NCI-H526 treated with DMSO at 0.1 percent for 48 hours (cell line): Measurements from ENCODE around the gene UTS2B.

ENCODE experiments used
- DNase-seq: peaks from one replicate; lab custom pipeline; 2025; lab: John Stamatoyannopoulos, UW

UTS2B gene, protein sequence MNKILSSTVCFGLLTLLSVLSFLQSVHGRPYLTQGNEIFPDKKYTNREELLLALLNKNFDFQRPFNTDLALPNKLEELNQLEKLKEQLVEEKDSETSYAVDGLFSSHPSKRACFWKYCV

DNA sequence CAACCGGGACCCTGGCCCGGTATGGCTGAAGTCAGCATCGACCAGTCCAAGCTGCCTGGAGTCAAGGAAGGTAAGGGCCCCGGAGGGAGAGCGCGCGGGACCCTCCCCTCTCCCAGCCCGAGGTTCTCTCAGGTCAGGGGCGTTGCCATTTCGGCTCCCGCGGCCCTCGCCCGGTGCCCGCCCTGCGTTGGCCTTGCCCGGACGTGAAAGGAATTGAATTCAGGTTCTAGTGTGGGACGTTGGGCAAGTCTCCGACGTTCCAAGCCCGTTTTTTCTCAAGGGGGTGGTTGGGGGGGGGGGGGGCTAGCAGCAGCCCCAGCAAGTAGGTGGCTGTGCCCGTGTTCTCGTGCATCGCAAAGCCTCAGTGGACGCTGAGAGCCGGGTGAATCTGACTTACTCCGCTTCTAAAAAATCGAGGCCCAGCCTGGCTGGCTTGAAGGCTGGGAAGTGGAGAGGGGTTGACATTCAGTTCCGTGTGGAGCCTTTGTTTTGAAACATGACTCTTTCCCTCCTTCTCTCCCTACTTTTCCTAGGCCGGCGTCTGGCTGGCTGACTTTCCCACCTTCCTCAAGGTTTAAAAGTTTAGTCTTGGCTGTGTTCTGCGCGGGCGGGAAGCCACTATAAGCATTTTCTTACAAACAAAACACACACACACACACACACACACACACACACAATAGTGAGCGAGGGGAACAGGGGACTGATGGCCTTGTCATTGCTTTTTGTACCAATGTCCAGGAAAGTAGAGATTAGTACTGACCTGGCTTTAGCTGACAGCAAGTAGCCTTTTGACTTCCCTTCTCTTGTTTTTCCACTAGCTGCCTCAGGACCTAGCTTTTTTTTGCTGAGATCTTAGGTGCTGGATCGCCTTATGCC lies at the start of gene UTS2B:
Gene UTS2B, minus strand, starts transcription at position 873 of the 876 bp plus-strand sequence. CDS start 48,337 bp downstream, outside the sequence.
- peak; percentile 46 for DNase-seq

- DNase-seq, result no peak
Observed at GRCh38 chr3:191380001-191380400, 49.7 kb upstream of the UTS2B start.

DNA sequence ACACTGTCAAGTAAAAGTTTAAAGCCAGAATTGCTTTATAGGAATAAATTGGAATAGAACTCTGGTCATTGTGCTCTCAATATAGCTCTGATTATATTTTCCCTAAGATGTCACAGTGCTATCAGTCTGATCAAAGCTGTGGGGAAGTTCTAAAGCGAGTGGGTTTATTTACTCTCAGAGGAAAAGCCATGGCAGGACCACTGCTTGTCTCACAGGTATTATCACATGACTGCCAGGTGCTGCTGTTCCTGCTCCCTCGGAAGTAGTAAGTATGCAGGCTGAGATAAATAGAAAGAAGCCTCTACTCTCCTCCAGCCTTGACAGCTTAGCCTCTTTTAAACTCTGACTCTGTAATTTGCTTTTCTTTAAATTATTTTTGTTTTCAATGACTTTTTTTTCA lies 49.1 kb upstream of the UTS2B start:
- DNase-seq, result no peak

DNA sequence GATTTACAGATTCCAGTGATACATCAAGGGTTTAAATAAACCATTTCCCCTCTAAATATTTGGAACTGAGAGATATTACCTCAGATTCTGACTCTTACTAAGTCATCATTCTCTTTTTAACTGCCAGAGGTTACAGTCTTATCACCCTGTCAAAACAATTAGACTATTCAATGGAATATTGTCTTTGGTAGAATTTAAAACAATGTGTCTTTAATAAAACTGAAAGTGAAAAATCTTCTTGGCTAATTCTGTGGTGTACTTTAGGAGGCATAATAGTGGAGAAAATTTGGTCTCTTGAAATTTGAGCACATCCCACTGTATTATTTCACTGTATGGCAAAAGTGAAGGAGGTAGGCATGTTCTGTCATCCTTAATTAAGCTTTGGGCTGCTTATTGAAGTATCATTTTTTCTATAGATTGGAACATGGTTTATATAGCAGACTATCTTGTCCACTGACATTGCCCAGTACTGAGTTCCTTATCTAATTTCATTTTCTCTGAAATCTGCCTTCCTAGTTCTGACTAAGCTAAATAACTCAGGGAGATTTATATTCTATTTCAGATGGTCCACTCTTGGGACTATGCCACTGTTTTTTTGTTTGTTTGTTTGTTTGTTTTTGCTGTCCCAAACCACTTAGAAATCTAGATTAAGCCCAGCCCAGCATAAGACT lies 48.0 kb upstream of the UTS2B start:
- DNase-seq, result no peak

- DNase-seq, result no peak
Observed at GRCh38 chr3:191376516-191377141, 46.3 kb upstream of the UTS2B start.

GRCh38 chr3:191373327-191373726 lies 43.0 kb upstream of the UTS2B start:
- DNase-seq, result no peak

DNA sequence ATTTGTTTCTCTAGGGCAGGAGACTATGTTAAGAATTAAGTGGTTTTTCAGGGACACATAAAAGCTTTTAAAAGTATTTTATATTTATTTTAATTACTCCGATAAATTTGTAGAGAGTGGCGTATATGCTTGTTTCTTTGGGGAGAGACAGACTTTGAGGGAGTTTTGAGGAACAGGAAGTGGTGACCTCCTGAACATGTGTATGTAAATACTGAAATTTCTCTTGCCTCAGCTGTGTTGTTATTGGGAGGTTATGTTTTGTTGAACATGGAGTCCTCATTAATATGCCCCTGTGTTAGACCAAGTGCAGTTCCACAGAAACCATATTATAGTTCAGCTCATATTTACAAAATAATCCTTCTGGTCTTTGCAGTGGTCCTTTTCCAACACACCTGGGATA lies 41.8 kb upstream of the UTS2B start:
- no peak for DNase-seq

- DNase-seq, result no peak
Observed at GRCh38 chr3:191369616-191370010, 39.3 kb upstream of the UTS2B start.

- no peak for DNase-seq
Observed at GRCh38 chr3:191368755-191369615, 38.7 kb upstream of the UTS2B start.

- no peak for DNase-seq
Observed at GRCh38 chr3:191366675-191367074, 36.3 kb upstream of the UTS2B start.

- DNase-seq, result no peak
Observed at GRCh38 chr3:191363221-191363620, 32.9 kb upstream of the UTS2B start.

GRCh38 chr3:191362524-191363090 lies 32.3 kb upstream of the UTS2B start:
- DNase-seq, result no peak

DNA sequence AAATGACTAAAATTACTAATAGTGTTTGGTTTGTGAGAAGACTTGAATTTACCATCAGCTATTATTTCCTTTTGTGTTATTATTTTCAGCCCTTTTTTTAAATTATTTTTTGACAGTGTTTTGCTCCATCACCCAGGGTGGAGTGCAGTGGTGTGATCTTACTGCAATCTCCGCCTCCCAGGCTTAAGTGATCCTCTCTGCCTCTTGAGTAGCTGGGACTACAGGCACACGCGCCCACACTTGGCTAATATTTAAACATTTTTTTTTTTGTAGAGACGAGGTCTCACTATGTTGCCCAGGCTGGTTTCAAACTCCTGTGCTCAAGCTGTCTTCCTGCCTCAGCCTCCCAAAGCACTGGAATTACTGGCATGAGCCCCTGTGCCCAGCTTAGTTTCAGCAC lies 31.7 kb upstream of the UTS2B start:
- no peak for DNase-seq

DNA sequence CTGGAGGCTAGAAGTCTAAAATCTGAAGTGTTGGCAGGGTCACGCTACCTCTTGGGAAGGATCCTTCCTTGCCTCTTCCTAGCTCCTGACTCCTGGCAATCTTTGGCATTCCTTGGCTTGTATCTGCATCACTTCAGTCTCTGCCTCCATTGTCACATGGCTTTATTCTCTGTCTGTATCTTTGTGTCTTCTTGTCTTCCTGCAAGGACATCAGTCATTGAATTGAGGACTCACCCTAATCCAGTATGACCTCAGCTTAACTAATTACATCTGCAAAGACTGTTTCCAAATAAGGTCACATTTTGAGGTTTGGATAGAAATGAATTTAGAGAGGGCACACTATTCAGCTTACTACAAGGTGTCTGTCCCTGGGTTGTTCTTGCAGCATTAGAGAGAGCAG lies 31.1 kb upstream of the UTS2B start:
- no peak for DNase-seq

DNA sequence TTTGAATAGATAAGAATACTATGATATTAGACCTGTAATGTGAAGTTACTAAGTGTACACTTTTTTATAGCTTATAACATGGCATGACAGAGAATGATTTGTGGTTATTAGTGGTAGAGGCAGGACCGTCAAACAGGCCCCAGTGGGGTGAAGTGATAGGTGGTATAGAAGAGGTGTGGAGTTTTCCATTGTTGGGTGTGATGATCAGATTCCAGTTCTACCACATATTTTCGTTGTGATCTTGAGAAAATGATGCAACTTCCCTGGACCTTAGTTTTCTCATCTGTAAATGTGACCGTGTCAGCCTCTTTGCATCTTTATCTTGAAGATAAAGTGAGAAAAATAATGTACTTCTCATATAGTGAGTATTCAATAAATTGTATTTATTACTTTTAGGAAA lies 30.3 kb upstream of the UTS2B start:
- DNase-seq, result no peak

- DNase-seq, result no peak
Observed at GRCh38 chr3:191358929-191359328, 28.6 kb upstream of the UTS2B start.

GRCh38 chr3:191357909-191358308 lies 27.6 kb upstream of the UTS2B start:
- no peak for DNase-seq

DNA sequence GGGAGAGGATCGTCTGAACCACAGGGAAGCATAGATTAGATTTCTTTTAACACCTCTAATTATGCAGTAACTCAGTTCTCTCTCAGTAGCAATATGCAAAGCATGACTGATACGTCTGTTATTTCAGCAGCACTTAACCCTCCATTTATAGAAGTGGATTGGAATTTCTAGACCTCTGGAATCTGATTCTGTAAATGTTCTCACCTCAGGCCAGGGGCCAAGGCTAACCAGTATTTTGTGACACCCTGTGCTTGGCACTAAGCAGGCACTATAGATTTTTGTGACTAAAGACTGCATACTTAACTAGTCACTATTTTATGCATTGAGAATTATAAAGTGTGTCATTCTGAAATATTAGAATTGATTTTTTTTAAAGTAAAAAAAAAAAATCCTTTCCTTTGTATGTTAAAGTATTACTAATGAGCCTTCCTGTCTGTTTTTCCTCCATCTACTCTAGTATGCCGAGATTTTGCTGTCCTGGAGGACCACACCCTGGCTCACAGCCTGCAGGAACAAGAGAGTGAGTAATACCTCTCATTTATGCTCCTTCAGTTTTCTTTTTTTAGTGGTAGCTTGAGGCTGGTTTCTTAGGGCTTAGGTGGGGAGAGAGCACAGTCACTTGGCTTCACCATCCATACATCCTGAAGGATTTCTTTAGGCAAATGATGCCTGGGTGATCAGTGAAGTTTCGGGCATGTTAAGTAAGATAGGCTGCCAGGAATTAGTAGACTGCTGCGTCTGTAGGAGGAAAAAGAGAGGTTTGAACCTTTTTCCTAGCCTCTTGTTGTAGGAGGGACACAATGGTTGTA lies 26.5 kb upstream of the UTS2B start:
- peak; percentile 59 for DNase-seq

GRCh38 chr3:191355406-191355805 lies 25.1 kb upstream of the UTS2B start:
- DNase-seq, result no peak

- no peak for DNase-seq
Observed at GRCh38 chr3:191353022-191353777, 22.9 kb upstream of the UTS2B start.
